G401 (cell line): ENCODE measurements around the gene SOD1. TPM values are rescaled to one million over a fixed set of nuclear protein-coding genes. Genes with fewer than 3 reads are reported as not detected.

Source experiments
- DNase-seq: peaks from one replicate; pipeline ENCODE4 v3.0.0-alpha.2; 2015; ENCODE audit warnings: low spot score
- in situ Hi-C: cut with HindIII; loops from 2 replicates; pipeline ENCODE4 v1.10.0; 2016; ENCODE audit warnings: low sequenced_read_pairs, mixed read lengths
- total RNA-seq: library from RNA; depleted of rRNA; stranded (reverse); fragments of >200 nt; shearing (Covaris generic); gene quantifications from 2 replicates; pipeline ENCODE4 v1.2.3, GENCODE V29; 2014; rRNA removed

The SOD1 gene
- total RNA-seq, 1 experiment from 2014 or later, result 352 TPM

DNA sequence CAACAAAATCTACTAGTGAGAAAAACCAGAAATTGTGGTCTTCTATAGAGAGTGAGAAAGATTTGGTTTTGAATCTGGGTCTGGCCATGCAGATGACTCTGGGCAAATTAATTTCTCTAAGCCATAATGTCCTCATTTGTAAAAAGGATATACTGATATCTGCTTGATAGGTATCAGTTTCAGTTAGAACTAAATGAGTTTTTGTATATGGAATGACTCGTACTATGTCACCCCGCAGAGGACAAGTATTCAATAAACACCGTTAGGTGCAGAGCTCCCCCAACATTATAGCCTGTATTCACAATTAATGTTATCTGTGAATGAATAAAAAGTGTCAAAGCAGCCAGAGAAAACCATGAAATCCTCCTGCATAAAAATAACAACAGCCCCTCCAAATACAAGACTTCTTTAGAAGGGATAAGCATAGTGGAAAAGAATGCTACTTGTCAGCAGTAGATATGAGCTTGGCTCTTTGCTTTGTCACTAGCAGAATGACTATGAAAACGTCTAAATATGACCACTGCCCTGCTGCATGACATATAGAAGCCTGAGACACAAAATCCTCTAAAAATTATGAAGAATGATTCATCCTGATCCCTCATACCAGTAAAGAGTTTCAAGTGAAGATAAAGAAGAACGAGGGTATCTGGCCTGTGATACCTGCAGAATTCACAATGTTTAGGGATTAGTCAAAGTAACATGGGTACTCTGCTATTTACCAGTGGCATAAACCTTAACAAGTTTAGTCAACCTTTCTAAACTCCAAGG lies 54.7 kb downstream of the SOD1 start:
- no peak for DNase-seq
- in situ Hi-C loops, result no loop called here

DNA sequence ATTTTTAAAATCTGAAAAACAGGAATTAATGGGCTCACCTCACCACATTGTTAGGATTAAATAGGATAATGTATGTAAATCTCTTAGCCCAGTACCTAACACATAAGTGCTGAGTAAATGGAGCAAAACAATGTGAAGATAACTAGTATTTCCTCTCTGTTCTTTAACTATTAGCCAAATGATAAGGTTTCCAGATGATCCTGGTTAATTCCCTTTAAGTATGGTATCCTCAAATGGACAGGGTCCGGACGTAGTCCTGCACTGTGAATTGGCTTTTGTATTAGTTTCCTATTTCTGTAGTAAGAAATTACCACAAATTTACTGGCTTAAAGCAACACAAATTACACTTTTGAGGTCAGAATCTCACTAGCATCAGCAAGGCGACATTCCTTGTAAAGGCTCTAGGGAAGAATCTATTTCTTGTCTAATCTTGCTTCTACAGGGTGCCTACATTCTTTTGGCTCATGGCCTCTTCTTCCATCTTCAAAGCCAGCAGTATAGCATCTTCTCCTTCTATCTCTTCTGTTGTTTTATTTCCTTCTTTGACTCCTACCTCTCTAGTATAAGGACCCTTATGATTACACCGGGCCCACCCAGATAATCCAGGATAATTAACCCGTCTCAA lies 55.4 kb downstream of the SOD1 start:
- DNase-seq, result no peak
- in situ Hi-C loops, result no loop called here

DNA sequence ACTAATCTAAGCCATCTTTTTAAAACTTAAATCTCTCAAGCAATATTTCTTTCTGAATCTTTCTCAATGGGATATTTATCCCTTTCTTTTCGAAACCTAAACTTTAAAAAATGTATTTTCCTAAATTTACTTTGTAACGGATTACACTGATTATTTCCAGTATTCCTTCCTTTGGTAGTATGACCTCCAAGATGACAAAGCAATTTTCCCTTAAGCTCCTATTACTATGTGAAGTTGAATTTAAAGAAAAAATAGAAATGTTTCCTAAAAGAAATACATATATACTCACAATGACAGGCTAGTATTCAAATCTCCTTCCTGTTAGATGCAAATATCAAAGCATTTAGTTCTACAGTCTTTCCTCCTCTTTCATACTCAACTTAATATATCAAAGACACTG lies 56.6 kb downstream of the SOD1 start:
- no peak for DNase-seq
- in situ Hi-C loops, result no loop called here

Other genes starting within 250 kb of the SOD1 start
- gene SCAF4, start 72.4 kb downstream of the SOD1 start, total RNA-seq, result 2.1 and 4.1 TPM in 2 replicates
- gene HUNK, start 213.3 kb downstream of the SOD1 start, total RNA-seq, result 0.06 and 0.07 TPM in 2 replicates